GM12878 (cell line): ENCODE measurements around the gene MACF1. TPM values are rescaled to one million over a fixed set of nuclear protein-coding genes. Genes with fewer than 3 reads are reported as not detected.

Experiments
- ATAC-seq: fragments of 200-7000 bp; cut with Tn5 transposase; 3 replicates; pipeline ENCODE4 v1.9.1; 2020; ENCODE audit warnings: mild to moderate bottlenecking, moderate library complexity
- BruUV-seq: library from RNA; stranded (reverse); fragments of 400-500 nt; replicated peaks from 2 replicates; lab custom pipeline; 2021; lab: Mats Ljungman, UMichigan
- CTCF ChIA-PET: fragments of 300-600 bp; sonication (Branson Sonifier 250); formaldehyde crosslinking; extraction: SDS; loops from one replicate; lab custom pipeline; 2021; ENCODE audit warnings: inconsistent platforms; lab: Yijun Ruan, JAX
- POLR2A ChIA-PET: fragments of 350-600 bp; formaldehyde crosslinking; extraction: SDS; loops from one replicate; lab custom pipeline; 2021; ENCODE audit warnings: inconsistent platforms; lab: Charles Lee
- RAD21 ChIA-PET: fragments of 300-600 bp; sonication (Branson Sonifier 250); formaldehyde crosslinking; loops from one replicate; lab custom pipeline; 2023; ENCODE audit warnings: antibody characterized with exemption; ENCODE audit not compliant: unreplicated experiment; lab: Charles Lee
- SMC1A ChIA-PET: fragments of 300-600 bp; sonication (Branson Sonifier 250); formaldehyde crosslinking; loops from one replicate; lab custom pipeline; 2023; ENCODE audit not compliant: unreplicated experiment, uncharacterized antibody; lab: Charles Lee
- DNase-seq: peaks from one replicate; pipeline ENCODE4 v3.0.0-alpha.2; 2011; ENCODE audit warnings: low read depth, low spot score
- FAIRE-seq: peaks from 3 replicates; lab custom pipeline; 2011; peaks lifted over from hg19 to GRCh38; lab: Jason Lieb, UNC
- H2AFZ ChIP-seq: 2 replicates; pipeline ENCODE4 v1.6.0; 2011; ENCODE audit warnings: low read depth, low read length, control low read depth; ENCODE audit not compliant: control insufficient read depth
- H3K27ac ChIP-seq: 2 replicates; pipeline ENCODE4 v1.5.1; 2011; ENCODE audit warnings: control low read depth; ENCODE audit not compliant: control insufficient read depth, insufficient read depth
- H3K27me3 ChIP-seq, 2 experiments: replicated peaks in 1 of 2; 2 replicates each; pipeline versions ENCODE4 v1.6.0 to v1.6.1; 2011; ENCODE audit warnings: low read length in 1 of 2; ENCODE audit not compliant: control insufficient read depth in 2 of 2, insufficient read depth in 2 of 2
- H3K36me3 ChIP-seq, 2 experiments: 2 replicates each; pipeline ENCODE4 v1.5.1; 2011; ENCODE audit warnings: low read length in 1 of 2; ENCODE audit not compliant: control insufficient read depth in 2 of 2, insufficient read depth in 2 of 2
- H3K4me1 ChIP-seq: 2 replicates; pipeline ENCODE4 v1.6.1; 2011; ENCODE audit warnings: mild to moderate bottlenecking, low read length, moderate library complexity, mixed read lengths; ENCODE audit not compliant: control insufficient read depth, insufficient read depth
- H3K4me2 ChIP-seq: 2 replicates; pipeline ENCODE4 v1.6.0; 2011; ENCODE audit warnings: control low read depth; ENCODE audit not compliant: control insufficient read depth, insufficient read depth
- H3K4me3 ChIP-seq: fragments of 200-600 bp; sonication (generic); 2 replicates; pipeline ENCODE4 v1.5.1; 2016
- H3K79me2 ChIP-seq: 2 replicates; pipeline ENCODE4 v1.6.0; 2011; ENCODE audit warnings: low read length; ENCODE audit not compliant: control insufficient read depth, insufficient read depth
- H3K9ac ChIP-seq: 2 replicates; pipeline ENCODE4 v1.8.0; 2011; ENCODE audit warnings: low read length, control low read depth, mixed read lengths; ENCODE audit not compliant: control insufficient read depth, insufficient read depth
- H3K9me3 ChIP-seq: replicated peaks from 3 replicates; pipeline ENCODE4 v1.5.1; 2011; ENCODE audit warnings: mild to moderate bottlenecking, low read length; ENCODE audit not compliant: control insufficient read depth, insufficient read depth
- H4K20me1 ChIP-seq: 2 replicates; pipeline ENCODE4 v1.6.0; 2011; ENCODE audit not compliant: control insufficient read depth, insufficient read depth
- ESRRA ChIP-seq: IDR thresholded peaks from 2 replicates; pipeline ENCODE4 v1.6.1; 2012; ENCODE audit warnings: mild to moderate bottlenecking, low read length, improper control_type of control experiment
- FOS ChIP-seq: IDR thresholded peaks from 3 replicates; pipeline ENCODE4 v1.6.1; 2011; ENCODE audit warnings: borderline replicate concordance; ENCODE audit not compliant: insufficient read length; ENCODE audit errors: extremely low read depth
- MEF2A ChIP-seq: IDR thresholded peaks from 2 replicates; pipeline ENCODE4 v1.6.1; 2011; ENCODE audit warnings: low read depth, mild to moderate bottlenecking, low read length, moderate library complexity; ENCODE audit not compliant: insufficient read depth
- MEF2B ChIP-seq: fragments of 450-650 bp; IDR thresholded peaks from 2 replicates; pipeline ENCODE4 v1.6.1; 2018; ENCODE audit warnings: mild to moderate bottlenecking, moderate library complexity; ENCODE audit not compliant: partially characterized antibody, poor library complexity, severe bottlenecking
- MYB ChIP-seq: fragments of 150-350 bp; IDR thresholded peaks from 2 replicates; pipeline ENCODE4 v1.6.1; 2014; ENCODE audit warnings: mild to moderate bottlenecking, low read depth, low read length, borderline replicate concordance
- NFIC ChIP-seq: IDR thresholded peaks from 2 replicates; pipeline ENCODE4 v1.6.1; 2012; ENCODE audit warnings: low read depth, mild to moderate bottlenecking, inconsistent platforms, low read length, moderate library complexity
- NFXL1 ChIP-seq: fragments of 450-650 bp; IDR thresholded peaks from 2 replicates; pipeline ENCODE4 v1.6.1; 2017; ENCODE audit warnings: antibody characterized with exemption, mild to moderate bottlenecking, borderline replicate concordance
- RAD51 ChIP-seq: fragments of 450-650 bp; IDR thresholded peaks from 2 replicates; pipeline ENCODE4 v1.6.1; 2016; ENCODE audit warnings: moderate library complexity, mild to moderate bottlenecking, inconsistent platforms
- SMC3 ChIP-seq: IDR thresholded peaks from 2 replicates; pipeline ENCODE4 v1.6.1; 2011; ENCODE audit warnings: low read length, improper control_type of control experiment, borderline replicate concordance
- STAT1 ChIP-seq: fragments of 450-650 bp; conservative IDR thresholded peaks from 2 replicates; pipeline ENCODE4 v1.6.1; 2014; ENCODE audit warnings: antibody characterized with exemption, mild to moderate bottlenecking
- TARDBP ChIP-seq: IDR thresholded peaks from 2 replicates; pipeline ENCODE4 v1.6.1; 2016; ENCODE audit warnings: borderline replicate concordance
- WGBS: methylation state at CpG from one replicate; pipeline ENCODE4 v1.1.6; 2016; ENCODE audit warnings: low lambda C conversion rate; ENCODE audit not compliant: insufficient replicate concordance, insufficient coverage; ENCODE audit errors: missing lambda C conversion rate; 5-methylcytosine and 5-hydroxymethylcytosine counted together
- in situ Hi-C: fragments of 300-500 bp; cut with MboI; formaldehyde crosslinking; loops from 9 replicates; pipeline ENCODE4 v1.14.3; 2018; ENCODE audit warnings: mixed read lengths
- intact Hi-C: fragments of 100-400 bp; cut with micrococcal nuclease; formaldehyde crosslinking; loops from one replicate; pipeline ENCODE4 v1.14.2; 2022; ENCODE audit not compliant: unreplicated experiment
- polyA plus RNA-seq, 11 experiments: library from polyadenylated mRNA; depleted of rRNA in 4 of 11; unstranded in 6 of 11; stranded (reverse) in 5 of 11; fragments of >200 nt; fragmentation: Nextera tagmentation in 4 of 11; fragmentation: Illumina TruSeq in 1 of 11; extraction: Ambion mirVana in 4 of 11; extraction: Trizol in 1 of 11; gene quantifications; 1 replicate in 1 of 11; 2 replicates in 10 of 11; pipeline versions ENCODE4 v1.2.1 to v1.2.3, GENCODE V29; 2011 to 2016; ENCODE audit warnings: inconsistent platforms in 2 of 11, missing spikeins in 2 of 11, low read depth in 1 of 11
- total RNA-seq, 4 experiments: library from RNA; depleted of rRNA in 3 of 4; stranded (reverse); fragments of >200 nt in 3 of 4; fragmentation: Illumina TruSeq in 1 of 4; extraction: Trizol in 1 of 4; gene quantifications; 2 replicates each; pipeline versions ENCODE4 v1.2.1 to v1.2.3, GENCODE V29; 2013 to 2021
- TF ChIP-seq, protein P1 (sequence below): IDR thresholded peaks from 2 replicates; pipeline ENCODE4 v1.6.1; 2011; ENCODE audit warnings: borderline replicate concordance, low read depth, mild to moderate bottlenecking, moderate library complexity, low read length; ENCODE audit not compliant: insufficient read depth, poor library complexity, severe bottlenecking

Gene MACF1
- total and polyA plus RNA-seq, 10 of the 15 experiments (the other 5 are each of a cell fraction or from before 2014, with no cell fraction given), result 15.5 to 201 (median 76.9) TPM

DNA sequence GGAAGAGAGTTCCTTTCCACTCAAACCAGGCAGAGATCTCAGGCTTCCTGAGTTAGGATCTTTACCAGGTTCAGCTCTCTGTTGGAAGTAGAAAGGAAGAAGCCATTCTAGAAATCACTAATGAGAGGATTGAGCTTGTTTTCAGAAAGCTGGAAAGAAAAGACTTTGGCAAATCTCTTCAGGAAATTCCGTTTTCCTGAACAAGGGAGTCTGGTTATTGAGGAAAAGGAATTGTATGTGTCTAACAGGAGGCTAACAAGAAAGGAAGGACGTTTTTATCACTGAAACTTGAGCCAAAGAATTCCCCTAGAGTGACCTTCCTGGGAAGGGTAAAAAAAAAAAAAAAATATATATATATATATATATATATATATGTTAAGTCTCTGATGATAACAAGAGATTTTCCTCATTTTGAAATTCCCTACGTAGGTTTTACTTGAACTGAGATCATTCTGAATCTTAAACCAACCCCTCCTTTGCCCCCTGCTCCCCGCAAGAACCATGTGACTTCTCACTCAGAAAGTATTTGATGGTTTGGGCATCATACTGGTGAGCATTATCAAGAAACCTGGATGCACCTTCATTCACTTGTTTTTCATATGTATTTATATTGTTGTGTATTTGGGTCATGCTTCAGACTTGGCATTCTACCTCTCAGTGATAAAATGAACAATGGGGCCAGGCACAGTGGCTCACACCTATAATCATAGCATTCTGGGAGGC, 188.5 kb downstream of the MACF1 start:
- peaks cover 18% of the 10 kb centered on the region for H3K4me1 ChIP-seq
- peaks cover 30% of the 10 kb centered on the region for H3K79me2 ChIP-seq
- no peak for ATAC-seq
- H3K4me3 ChIP-seq, result no peak overlapping the region
- ChIA-PET SMC1A (interaction anchor here (1.1 to 1.4 kb wide), 2 partner anchors 8 to 115 kb away, joined by 3 read pairs; no protein-coding TSS in a partner anchor), RAD21 (interaction anchor here (1.5 kb wide), 1 partner anchor 146 kb away, joined by 3 read pairs; no protein-coding TSS in a partner anchor), POLR2A (interaction anchor here (0.6 kb wide), 1 partner anchor 140 kb away, joined by 3 read pairs; no protein-coding TSS in a partner anchor), CTCF (interaction anchor here (0.6 to 1.6 kb wide), 6 partner anchors 16 to 286 kb away, joined by 3 to 5 read pairs (median 4); no protein-coding TSS in a partner anchor)
- H3K9me3 ChIP-seq, result no peaks in the 10 kb centered on the region
- intact Hi-C loops, result no loop called here
- peak; percentile 18 for FAIRE-seq
- H3K27ac ChIP-seq, result no peak overlapping the region
- TF ChIP-seq RAD51, result no peak
- no peak for TF ChIP-seq ESRRA
- TF ChIP-seq TARDBP, result no peak
- no peak for TF ChIP-seq MYB
- WGBS, result 57% methylated on average over 4 of the region's 4 CpGs
- no peak for DNase-seq
- no peak overlapping the region for H2AFZ ChIP-seq
- no peaks in the 10 kb centered on the region for H4K20me1 ChIP-seq
- no peak overlapping the region for H3K4me2 ChIP-seq
- H3K36me3 ChIP-seq, result peaks cover 6 to 18% of the 10 kb centered on the region in 2 experiments
- no peak overlapping the region for H3K9ac ChIP-seq
- BruUV-seq, result no TSS peak
- in situ Hi-C loops, result no loop called here
- no peaks in the 10 kb centered on the region for H3K27me3 ChIP-seq

DNA sequence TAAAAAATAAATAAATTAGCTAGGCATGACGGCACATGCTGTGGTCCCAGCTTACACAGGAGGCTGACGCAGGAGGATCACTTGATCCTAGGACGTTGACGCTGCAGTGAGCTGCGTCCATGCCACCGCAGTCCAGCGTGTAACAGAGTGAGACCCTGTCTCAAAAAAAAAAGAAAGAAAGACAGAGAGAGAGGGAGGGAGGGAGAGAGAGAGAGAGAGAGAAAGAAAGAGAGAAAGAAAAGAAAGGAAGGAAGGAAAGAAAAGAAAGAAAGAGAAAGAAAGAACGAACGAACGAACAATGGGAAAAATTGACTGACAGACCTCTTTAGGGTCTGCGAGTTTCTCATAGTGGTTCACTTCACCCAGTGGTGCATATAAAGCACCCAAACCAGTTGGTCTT, 189.2 kb downstream of the MACF1 start:
- H3K4me1 ChIP-seq, result peaks cover 24% of the 10 kb centered on the region
- BruUV-seq, result no TSS peak
- 96% methylated on average over 11 of the region's 11 CpGs for WGBS
- TF ChIP-seq STAT1 (no peak), MEF2B (no peak), NFXL1 (no peak), NFIC (no peak), FOS (no peak), MEF2A (no peak), SMC3 (no peak)
- TF ChIP-seq, protein P1, sequence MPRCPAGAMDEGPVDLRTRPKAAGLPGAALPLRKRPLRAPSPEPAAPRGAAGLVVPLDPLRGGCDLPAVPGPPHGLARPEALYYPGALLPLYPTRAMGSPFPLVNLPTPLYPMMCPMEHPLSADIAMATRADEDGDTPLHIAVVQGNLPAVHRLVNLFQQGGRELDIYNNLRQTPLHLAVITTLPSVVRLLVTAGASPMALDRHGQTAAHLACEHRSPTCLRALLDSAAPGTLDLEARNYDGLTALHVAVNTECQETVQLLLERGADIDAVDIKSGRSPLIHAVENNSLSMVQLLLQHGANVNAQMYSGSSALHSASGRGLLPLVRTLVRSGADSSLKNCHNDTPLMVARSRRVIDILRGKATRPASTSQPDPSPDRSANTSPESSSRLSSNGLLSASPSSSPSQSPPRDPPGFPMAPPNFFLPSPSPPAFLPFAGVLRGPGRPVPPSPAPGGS, result no peak

More for the DNA sequence above, 189.2 kb downstream of the MACF1 start:
- in situ Hi-C loops (no loop called here), intact Hi-C loops (no loop called here)
- ATAC-seq, result no peak
- Histone ChIP-seq H3K4me3 (no peak overlapping the region), H3K27me3 (no peaks in the 10 kb centered on the region), H3K9ac (no peak overlapping the region), H3K4me2 (no peak overlapping the region), H3K36me3 (peaks cover 2 to 12% of the 10 kb centered on the region in 2 experiments), H2AFZ (no peak overlapping the region), H3K27ac (no peak overlapping the region), H3K79me2 (peaks cover 32% of the 10 kb centered on the region), H3K9me3 (no peaks in the 10 kb centered on the region), H4K20me1 (no peaks in the 10 kb centered on the region)
- RAD21 ChIA-PET, result no interaction called here
- SMC1A ChIA-PET, result no interaction called here
- DNase-seq, result no peak
- no peak for FAIRE-seq
- CTCF ChIA-PET, result no interaction called here
- POLR2A ChIA-PET, result interaction anchor here (1.5 kb wide), 1 partner anchor 14 kb away, joined by 3 read pairs; no protein-coding TSS in a partner anchor
